HepG2 (cell line): Measurements from ENCODE around the gene PGRMC2. TPM values are rescaled to one million over a fixed set of nuclear protein-coding genes. Genes with fewer than 3 reads are reported as not detected.

ENCODE experiments used
- MAF1 ChIP-seq: sonication (generic); formaldehyde crosslinking; IDR thresholded peaks from 2 replicates; pipeline ENCODE4 v1.5.0; 2020; ENCODE audit warnings: missing genetic modification reagents, borderline replicate concordance
- TFE3 ChIP-seq: IDR thresholded peaks from 2 replicates; pipeline ENCODE4 v1.6.1; 2016
- ZNF546 ChIP-seq: sonication (generic); formaldehyde crosslinking; conservative IDR thresholded peaks from 2 replicates; pipeline ENCODE4 v1.8.1; 2023; ENCODE audit warnings: mild to moderate bottlenecking, missing genetic modification reagents
- ZNF691 ChIP-seq: sonication (generic); formaldehyde crosslinking; IDR thresholded peaks from 2 replicates; pipeline ENCODE4 v1.4.0; 2020; ENCODE audit warnings: missing genetic modification reagents, low read depth, mild to moderate bottlenecking, borderline replicate concordance
- polyA plus RNA-seq, 8 experiments: library from polyadenylated mRNA; depleted of rRNA in 3 of 8; stranded (reverse) in 7 of 8; unstranded in 1 of 8; fragments of >200 nt; fragmentation: Illumina TruSeq in 4 of 8; extraction: Trizol in 4 of 8; gene quantifications; 2 replicates each; pipeline versions ENCODE4 v1.2.1 to v1.2.3, GENCODE V29; 2011 to 2016; ENCODE audit warnings: low read depth in 4 of 8, missing spikeins in 1 of 8, mixed read lengths in 1 of 8; ENCODE audit not compliant: insufficient read depth in 1 of 8
- total RNA-seq, 5 experiments: library from RNA; depleted of rRNA; stranded (reverse); fragments of >200 nt; fragmentation: Illumina TruSeq; extraction: Trizol; gene quantifications; 2 replicates each; pipeline ENCODE4 v1.2.3, GENCODE V29; 2016; ENCODE audit warnings: low read depth in 1 of 5
- TF ChIP-seq, protein P1 (sequence below): sonication (generic); formaldehyde crosslinking; IDR thresholded peaks from 2 replicates; pipeline ENCODE4 v1.5.0; 2020; ENCODE audit warnings: missing genetic modification reagents, mild to moderate bottlenecking, borderline replicate concordance
- TF ChIP-seq, protein P2 (sequence below): sonication (generic); formaldehyde crosslinking; IDR thresholded peaks from 2 replicates; pipeline ENCODE4 v1.5.0; 2020; ENCODE audit warnings: mild to moderate bottlenecking, missing genetic modification reagents

The PGRMC2 gene
- total and polyA plus RNA-seq, 2 of the 13 experiments (the other 11 are each of a cell fraction or from before 2014, with no cell fraction given), result 16.0 to 19.8 TPM

- TF ChIP-seq, protein P1, sequence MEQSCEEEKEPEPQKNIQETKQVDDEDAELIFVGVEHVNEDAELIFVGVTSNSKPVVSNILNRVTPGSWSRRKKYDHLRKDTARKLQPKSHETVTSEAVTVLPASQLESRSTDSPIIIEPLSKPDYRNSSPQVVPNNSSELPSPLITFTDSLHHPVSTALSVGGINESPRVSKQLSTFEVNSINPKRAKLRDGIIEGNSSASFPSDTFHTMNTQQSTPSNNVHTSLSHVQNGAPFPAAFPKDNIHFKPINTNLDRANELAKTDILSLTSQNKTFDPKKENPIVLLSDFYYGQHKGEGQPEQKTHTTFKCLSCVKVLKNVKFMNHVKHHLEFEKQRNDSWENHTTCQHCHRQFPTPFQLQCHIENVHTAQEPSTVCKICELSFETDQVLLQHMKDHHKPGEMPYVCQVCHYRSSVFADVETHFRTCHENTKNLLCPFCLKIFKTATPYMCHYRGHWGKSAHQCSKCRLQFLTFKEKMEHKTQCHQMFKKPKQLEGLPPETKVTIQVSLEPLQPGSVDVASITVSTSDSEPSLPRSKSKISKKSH (CRISPR knock-in tag), result no peak
- TF ChIP-seq MAF1, result no peak
- TF ChIP-seq ZNF691 (CRISPR knock-in tag), result no peak
- TF ChIP-seq ZNF546 (CRISPR knock-in tag), result no peak
- TF ChIP-seq TFE3 (CRISPR knock-in tag), result no peak
- TF ChIP-seq, protein P2, sequence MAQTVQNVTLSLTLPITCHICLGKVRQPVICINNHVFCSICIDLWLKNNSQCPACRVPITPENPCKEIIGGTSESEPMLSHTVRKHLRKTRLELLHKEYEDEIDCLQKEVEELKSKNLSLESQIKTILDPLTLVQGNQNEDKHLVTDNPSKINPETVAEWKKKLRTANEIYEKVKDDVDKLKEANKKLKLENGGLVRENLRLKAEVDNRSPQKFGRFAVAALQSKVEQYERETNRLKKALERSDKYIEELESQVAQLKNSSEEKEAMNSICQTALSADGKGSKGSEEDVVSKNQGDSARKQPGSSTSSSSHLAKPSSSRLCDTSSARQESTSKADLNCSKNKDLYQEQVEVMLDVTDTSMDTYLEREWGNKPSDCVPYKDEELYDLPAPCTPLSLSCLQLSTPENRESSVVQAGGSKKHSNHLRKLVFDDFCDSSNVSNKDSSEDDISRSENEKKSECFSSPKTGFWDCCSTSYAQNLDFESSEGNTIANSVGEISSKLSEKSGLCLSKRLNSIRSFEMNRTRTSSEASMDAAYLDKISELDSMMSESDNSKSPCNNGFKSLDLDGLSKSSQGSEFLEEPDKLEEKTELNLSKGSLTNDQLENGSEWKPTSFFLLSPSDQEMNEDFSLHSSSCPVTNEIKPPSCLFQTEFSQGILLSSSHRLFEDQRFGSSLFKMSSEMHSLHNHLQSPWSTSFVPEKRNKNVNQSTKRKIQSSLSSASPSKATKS (CRISPR knock-in tag), result no peak
Measured at GRCh38 chr4:128277856-128278255, 9.8 kb downstream of the PGRMC2 start (continued).
